Mammary epithelial cell (primary cell): ENCODE results near the gene SPPL2A.

ENCODE experiments used
- EZH2 ChIP-seq: IDR thresholded peaks from 2 replicates; pipeline ENCODE4 v1.6.1; 2012; ENCODE audit warnings: low read length, inconsistent platforms, borderline replicate concordance
- TF ChIP-seq, protein P1 (sequence below), 2 donors: IDR thresholded peaks in 1 of 2; conservative IDR thresholded peaks in 1 of 2; 2 replicates each; pipeline ENCODE4 v1.5.1; 2011 to 2012; ENCODE audit warnings: inconsistent platforms in 2 of 2, low read length in 2 of 2, mild to moderate bottlenecking in 2 of 2, control low read depth in 1 of 2, low read depth in 1 of 2; ENCODE audit not compliant: insufficient read depth in 1 of 2; ENCODE audit errors: extremely low read depth in 1 of 2

DNA sequence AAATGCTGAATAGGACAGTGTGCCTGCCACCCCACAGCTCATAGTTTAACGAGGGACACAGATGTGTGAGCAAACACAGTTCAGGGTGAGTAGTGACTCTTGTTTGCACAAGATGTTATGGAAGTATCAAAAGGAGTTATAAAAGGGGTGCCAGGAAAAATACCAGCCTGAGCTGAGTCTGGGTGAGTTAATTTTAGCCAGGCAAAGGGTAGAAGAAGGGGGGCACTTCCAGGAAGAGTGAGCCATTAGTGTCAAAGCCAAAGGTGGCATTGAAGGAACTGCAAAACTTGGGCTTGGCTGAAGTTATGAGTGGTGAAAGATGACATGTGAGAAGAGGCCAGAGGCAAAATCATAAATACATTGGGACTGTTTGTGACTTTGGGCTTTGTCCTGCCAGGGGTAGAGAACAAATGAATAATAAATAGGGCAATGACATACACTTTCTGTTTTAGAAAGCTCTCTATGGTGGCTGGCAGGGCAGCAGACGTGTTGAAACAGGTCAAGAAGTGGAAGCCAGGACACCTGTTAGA is 1.9 kb upstream of the SPPL2A start:
- no peak for TF ChIP-seq EZH2
- TF ChIP-seq, protein P1, sequence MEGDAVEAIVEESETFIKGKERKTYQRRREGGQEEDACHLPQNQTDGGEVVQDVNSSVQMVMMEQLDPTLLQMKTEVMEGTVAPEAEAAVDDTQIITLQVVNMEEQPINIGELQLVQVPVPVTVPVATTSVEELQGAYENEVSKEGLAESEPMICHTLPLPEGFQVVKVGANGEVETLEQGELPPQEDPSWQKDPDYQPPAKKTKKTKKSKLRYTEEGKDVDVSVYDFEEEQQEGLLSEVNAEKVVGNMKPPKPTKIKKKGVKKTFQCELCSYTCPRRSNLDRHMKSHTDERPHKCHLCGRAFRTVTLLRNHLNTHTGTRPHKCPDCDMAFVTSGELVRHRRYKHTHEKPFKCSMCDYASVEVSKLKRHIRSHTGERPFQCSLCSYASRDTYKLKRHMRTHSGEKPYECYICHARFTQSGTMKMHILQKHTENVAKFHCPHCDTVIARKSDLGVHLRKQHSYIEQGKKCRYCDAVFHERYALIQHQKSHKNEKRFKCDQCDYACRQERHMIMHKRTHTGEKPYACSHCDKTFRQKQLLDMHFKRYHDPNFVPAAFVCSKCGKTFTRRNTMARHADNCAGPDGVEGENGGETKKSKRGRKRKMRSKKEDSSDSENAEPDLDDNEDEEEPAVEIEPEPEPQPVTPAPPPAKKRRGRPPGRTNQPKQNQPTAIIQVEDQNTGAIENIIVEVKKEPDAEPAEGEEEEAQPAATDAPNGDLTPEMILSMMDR (conservative IDR thresholded peaks at IDR 0.05 in 1 of 2, IDR thresholded peaks at IDR 0.05 in 1 of 2; ENCODE audit: extremely low read depth in 1 of 2, insufficient read depth in 1 of 2, low read depth in 1 of 2, low read length in 2 of 2), result no peak
